ENCODE data around the gene CCDC85A.

GRCh38 chr2:56185582-56186046 is 1.8 kb downstream of the CCDC85A start:
- no peak for TF ChIP-seq ZNF565 (CRISPR knock-in tag; conservative IDR thresholded peaks at IDR 0.05; ENCODE audit: low read depth)
- TF ChIP-seq, protein P1, sequence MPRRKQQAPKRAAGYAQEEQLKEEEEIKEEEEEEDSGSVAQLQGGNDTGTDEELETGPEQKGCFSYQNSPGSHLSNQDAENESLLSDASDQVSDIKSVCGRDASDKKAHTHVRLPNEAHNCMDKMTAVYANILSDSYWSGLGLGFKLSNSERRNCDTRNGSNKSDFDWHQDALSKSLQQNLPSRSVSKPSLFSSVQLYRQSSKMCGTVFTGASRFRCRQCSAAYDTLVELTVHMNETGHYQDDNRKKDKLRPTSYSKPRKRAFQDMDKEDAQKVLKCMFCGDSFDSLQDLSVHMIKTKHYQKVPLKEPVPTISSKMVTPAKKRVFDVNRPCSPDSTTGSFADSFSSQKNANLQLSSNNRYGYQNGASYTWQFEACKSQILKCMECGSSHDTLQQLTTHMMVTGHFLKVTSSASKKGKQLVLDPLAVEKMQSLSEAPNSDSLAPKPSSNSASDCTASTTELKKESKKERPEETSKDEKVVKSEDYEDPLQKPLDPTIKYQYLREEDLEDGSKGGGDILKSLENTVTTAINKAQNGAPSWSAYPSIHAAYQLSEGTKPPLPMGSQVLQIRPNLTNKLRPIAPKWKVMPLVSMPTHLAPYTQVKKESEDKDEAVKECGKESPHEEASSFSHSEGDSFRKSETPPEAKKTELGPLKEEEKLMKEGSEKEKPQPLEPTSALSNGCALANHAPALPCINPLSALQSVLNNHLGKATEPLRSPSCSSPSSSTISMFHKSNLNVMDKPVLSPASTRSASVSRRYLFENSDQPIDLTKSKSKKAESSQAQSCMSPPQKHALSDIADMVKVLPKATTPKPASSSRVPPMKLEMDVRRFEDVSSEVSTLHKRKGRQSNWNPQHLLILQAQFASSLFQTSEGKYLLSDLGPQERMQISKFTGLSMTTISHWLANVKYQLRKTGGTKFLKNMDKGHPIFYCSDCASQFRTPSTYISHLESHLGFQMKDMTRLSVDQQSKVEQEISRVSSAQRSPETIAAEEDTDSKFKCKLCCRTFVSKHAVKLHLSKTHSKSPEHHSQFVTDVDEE (CRISPR knock-in tag; IDR thresholded peaks at IDR 0.05): no peak
- TF ChIP-seq RARB (CRISPR knock-in tag; IDR thresholded peaks at IDR 0.05): no peak
- TF ChIP-seq ZNF70 (CRISPR knock-in tag; IDR thresholded peaks at IDR 0.05): no peak
- no peak for TF ChIP-seq TOX (CRISPR knock-in tag; IDR thresholded peaks at IDR 0.05; ENCODE audit: borderline replicate concordance)
- TF ChIP-seq BACH2 (CRISPR knock-in tag; IDR thresholded peaks at IDR 0.05; ENCODE audit: borderline replicate concordance): no peak
- TF ChIP-seq GLIS3 (CRISPR knock-in tag; IDR thresholded peaks at IDR 0.05): no peak
- no peak for TF ChIP-seq TCF4 (CRISPR knock-in tag; IDR thresholded peaks at IDR 0.05; ENCODE audit: borderline replicate concordance)
- no peak for TF ChIP-seq ESRRG (CRISPR knock-in tag; IDR thresholded peaks at IDR 0.05)
- no peak for TF ChIP-seq PATZ1 (CRISPR knock-in tag; IDR thresholded peaks at IDR 0.05; ENCODE audit: borderline replicate concordance)
- TF ChIP-seq PPARA (CRISPR knock-in tag; IDR thresholded peaks at IDR 0.05; ENCODE audit: borderline replicate concordance): no peak
- TF ChIP-seq, protein P2, sequence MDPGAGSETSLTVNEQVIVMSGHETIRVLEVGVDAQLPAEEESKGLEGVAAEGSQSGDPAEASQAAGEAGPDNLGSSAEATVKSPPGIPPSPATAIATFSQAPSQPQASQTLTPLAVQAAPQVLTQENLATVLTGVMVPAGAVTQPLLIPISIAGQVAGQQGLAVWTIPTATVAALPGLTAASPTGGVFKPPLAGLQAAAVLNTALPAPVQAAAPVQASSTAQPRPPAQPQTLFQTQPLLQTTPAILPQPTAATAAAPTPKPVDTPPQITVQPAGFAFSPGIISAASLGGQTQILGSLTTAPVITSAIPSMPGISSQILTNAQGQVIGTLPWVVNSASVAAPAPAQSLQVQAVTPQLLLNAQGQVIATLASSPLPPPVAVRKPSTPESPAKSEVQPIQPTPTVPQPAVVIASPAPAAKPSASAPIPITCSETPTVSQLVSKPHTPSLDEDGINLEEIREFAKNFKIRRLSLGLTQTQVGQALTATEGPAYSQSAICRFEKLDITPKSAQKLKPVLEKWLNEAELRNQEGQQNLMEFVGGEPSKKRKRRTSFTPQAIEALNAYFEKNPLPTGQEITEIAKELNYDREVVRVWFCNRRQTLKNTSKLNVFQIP (CRISPR knock-in tag; IDR thresholded peaks at IDR 0.05; ENCODE audit: borderline replicate concordance, low read depth): no peak

All from SK-N-SH treated with all-trans-retinoic acid at 6 μM for 48 hours (cell line).